Neural progenitor cell (in vitro differentiated cells): Measurements from ENCODE around the gene EFTUD2. TPM values are rescaled to one million over a fixed set of nuclear protein-coding genes. Genes with fewer than 3 reads are reported as not detected.

Source experiments
- DNase-seq: peaks from one replicate; pipeline ENCODE4 v3.0.0-alpha.2; 2016; ENCODE audit warnings: low spot score
- H2AFZ ChIP-seq: fragments of 200-600 bp; sonication (generic); replicated peaks from 2 replicates; pipeline ENCODE4 v1.6.1; 2016; ENCODE audit warnings: antibody characterized with exemption
- H3F3A ChIP-seq: fragments of 200-600 bp; sonication (generic); 2 replicates; pipeline ENCODE4 v1.6.1; 2016; ENCODE audit warnings: antibody characterized with exemption, low read depth
- H3K27ac ChIP-seq: fragments of 200-600 bp; sonication (generic); 2 replicates; pipeline ENCODE4 v1.5.1; 2016; ENCODE audit warnings: mild to moderate bottlenecking
- H3K27me3 ChIP-seq: fragments of 200-600 bp; sonication (generic); 2 replicates; pipeline ENCODE4 v1.6.1; 2016; ENCODE audit warnings: mild to moderate bottlenecking, moderate library complexity
- H3K36me3 ChIP-seq: fragments of 200-600 bp; sonication (generic); 2 replicates; pipeline ENCODE4 v1.5.1; 2016
- H3K4me1 ChIP-seq: fragments of 200-600 bp; sonication (generic); 2 replicates; pipeline ENCODE4 v1.6.1; 2016; ENCODE audit warnings: mixed run types
- H3K4me2 ChIP-seq: fragments of 200-600 bp; sonication (generic); 2 replicates; pipeline ENCODE4 v1.6.1; 2016
- H3K4me3 ChIP-seq: fragments of 200-600 bp; sonication (generic); 2 replicates; pipeline ENCODE4 v1.5.1; 2016
- H3K79me2 ChIP-seq: fragments of 200-600 bp; sonication (generic); 2 replicates; pipeline ENCODE4 v1.6.1; 2016; ENCODE audit warnings: low read depth
- H3K9ac ChIP-seq: fragments of 200-600 bp; sonication (generic); 2 replicates; pipeline ENCODE4 v1.6.1; 2016
- H3K9me3 ChIP-seq: fragments of 200-600 bp; sonication (generic); 2 replicates; pipeline ENCODE4 v1.5.1; 2016; ENCODE audit warnings: low read depth
- H4K20me1 ChIP-seq: fragments of 200-600 bp; sonication (generic); 2 replicates; pipeline ENCODE4 v1.6.1; 2016; ENCODE audit warnings: low read depth
- H3K27ac Mint-ChIP-seq: 3 replicates; pipeline ENCODE4 v1.8.0; 2021; ENCODE audit warnings: mixed read lengths
- H3K27me3 Mint-ChIP-seq: 2 replicates; pipeline ENCODE4 v1.8.0; 2022; ENCODE audit warnings: low read depth, mild to moderate bottlenecking, inconsistent platforms, moderate library complexity, mixed read lengths; ENCODE audit not compliant: insufficient read depth
- H3K36me3 Mint-ChIP-seq: 3 replicates; pipeline ENCODE4 v1.8.0; 2021; ENCODE audit warnings: mixed read lengths
- H3K4me1 Mint-ChIP-seq: 3 replicates; pipeline ENCODE4 v1.8.0; 2021; ENCODE audit warnings: mixed read lengths
- H3K4me3 Mint-ChIP-seq: 3 replicates; pipeline ENCODE4 v1.8.0; 2021; ENCODE audit warnings: mild to moderate bottlenecking, moderate library complexity, mixed read lengths
- H3K9me3 Mint-ChIP-seq: 3 replicates; pipeline ENCODE4 v1.8.0; 2020; ENCODE audit warnings: mixed read lengths
- CTCF ChIP-seq: fragments of 200-600 bp; sonication (generic); IDR thresholded peaks from 2 replicates; pipeline ENCODE4 v1.5.1; 2017; ENCODE audit warnings: antibody characterized with exemption, mild to moderate bottlenecking
- EZH2 ChIP-seq: fragments of 200-600 bp; sonication (generic); IDR thresholded peaks from 2 replicates; pipeline ENCODE4 v1.6.1; 2017; ENCODE audit warnings: antibody characterized with exemption, mild to moderate bottlenecking, moderate library complexity
- EZH2phosphoT487 ChIP-seq: fragments of 200-600 bp; sonication (generic); IDR thresholded peaks from 2 replicates; pipeline ENCODE4 v1.6.1; 2017; ENCODE audit warnings: antibody characterized with exemption
- total RNA-seq: library from RNA; depleted of rRNA; stranded (reverse); fragments of >200 nt; gene quantifications from 2 replicates; pipeline ENCODE4 v1.2.3, GENCODE V29; 2015; ENCODE audit warnings: low replicate concordance

Gene EFTUD2
- total RNA-seq, 1 donor from 2014 or later, result 185 TPM

- H3K36me3 Mint-ChIP-seq, result peaks cover 24% of the 10 kb centered on the region
- H3K27ac Mint-ChIP-seq, result no peak overlapping the region
- no peak overlapping the region for H3K27ac ChIP-seq
Observed at GRCh38 chr17:44867841-44868240, 31.4 kb downstream of the EFTUD2 start.

DNA sequence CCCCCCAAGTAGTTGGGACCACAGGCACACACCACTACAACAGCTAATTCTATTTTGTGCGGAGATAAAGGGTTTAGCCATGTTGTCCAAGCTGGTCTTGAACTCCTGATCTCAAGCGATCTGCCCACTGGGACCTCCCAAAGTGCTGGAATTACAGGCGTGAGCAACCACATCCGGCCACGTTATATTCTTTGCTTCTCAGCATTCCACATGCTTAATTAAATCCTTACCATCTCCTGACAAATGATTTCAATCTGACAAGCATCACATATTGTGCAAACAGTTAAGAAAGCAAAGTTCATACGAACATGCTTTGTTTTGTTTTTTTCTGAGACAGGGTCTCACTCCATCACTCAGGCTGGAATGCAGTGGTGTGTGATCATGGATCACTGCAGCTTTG is 33.3 kb downstream of the EFTUD2 start:
- Histone ChIP-seq H2AFZ (no peak overlapping the region), H3K4me3 (no peak overlapping the region), H3K4me2 (no peak overlapping the region), H3K79me2 (no peaks in the 10 kb centered on the region), H3F3A (peaks cover 9% of the 10 kb centered on the region), H3K36me3 (peaks cover 9% of the 10 kb centered on the region), H3K9me3 (no peaks in the 10 kb centered on the region), H3K4me1 (no peaks in the 10 kb centered on the region), H3K27me3 (no peaks in the 10 kb centered on the region), H3K27ac (peak overlapping the region; percentile 22), H3K9ac (no peak overlapping the region), H4K20me1 (no peaks in the 10 kb centered on the region)
- H3K4me1 Mint-ChIP-seq, result no peaks in the 10 kb centered on the region
- H3K27ac Mint-ChIP-seq, result no peak overlapping the region
- H3K36me3 Mint-ChIP-seq, result peaks cover 24% of the 10 kb centered on the region
- DNase-seq, result no peak
- no peak overlapping the region for H3K4me3 Mint-ChIP-seq
- no peak for TF ChIP-seq CTCF
- TF ChIP-seq EZH2phosphoT487, result no peak
- TF ChIP-seq EZH2, result no peak
- no peaks in the 10 kb centered on the region for H3K9me3 Mint-ChIP-seq
- H3K27me3 Mint-ChIP-seq, result no peaks in the 10 kb centered on the region

More at GRCh38 chr17:44867841-44868240, 31.4 kb downstream of the EFTUD2 start:
- H3K4me3 Mint-ChIP-seq, result no peak overlapping the region
- H3K4me1 Mint-ChIP-seq, result no peaks in the 10 kb centered on the region
- H3K9me3 Mint-ChIP-seq, result no peaks in the 10 kb centered on the region
- no peak overlapping the region for H3K9ac ChIP-seq
- TF ChIP-seq EZH2phosphoT487, result no peak
- TF ChIP-seq EZH2, result no peak
- TF ChIP-seq CTCF, result no peak
- no peaks in the 10 kb centered on the region for H3K79me2 ChIP-seq
- H3F3A ChIP-seq, result peaks cover 9% of the 10 kb centered on the region
- no peak for DNase-seq
- no peaks in the 10 kb centered on the region for H3K4me1 ChIP-seq
- peaks cover 9% of the 10 kb centered on the region for H3K36me3 ChIP-seq
- H4K20me1 ChIP-seq, result no peaks in the 10 kb centered on the region
- no peaks in the 10 kb centered on the region for H3K9me3 ChIP-seq
- H3K27me3 Mint-ChIP-seq, result no peaks in the 10 kb centered on the region
- no peak overlapping the region for H2AFZ ChIP-seq
- H3K4me2 ChIP-seq, result no peak overlapping the region
- H3K27me3 ChIP-seq, result no peaks in the 10 kb centered on the region
- no peak overlapping the region for H3K4me3 ChIP-seq

- no peaks in the 10 kb centered on the region for H3K27me3 Mint-ChIP-seq
- peaks cover 24% of the 10 kb centered on the region for H3K36me3 Mint-ChIP-seq
- H3K4me1 ChIP-seq, result no peaks in the 10 kb centered on the region
- H3K36me3 ChIP-seq, result peaks cover 9% of the 10 kb centered on the region
- H3K4me3 Mint-ChIP-seq, result no peak overlapping the region
- no peak overlapping the region for H3K4me2 ChIP-seq
- no peak overlapping the region for H2AFZ ChIP-seq
- no peak overlapping the region for H3K27ac Mint-ChIP-seq
- no peak overlapping the region for H3K27ac ChIP-seq
- no peaks in the 10 kb centered on the region for H3K79me2 ChIP-seq
- no peaks in the 10 kb centered on the region for H3K4me1 Mint-ChIP-seq
- no peaks in the 10 kb centered on the region for H4K20me1 ChIP-seq
- no peak overlapping the region for H3K4me3 ChIP-seq
- H3K9me3 ChIP-seq, result no peaks in the 10 kb centered on the region
- TF ChIP-seq EZH2phosphoT487 (no peak), EZH2 (no peak), CTCF (peak; percentile 91)
- no peak overlapping the region for H3K9ac ChIP-seq
- peaks cover 9% of the 10 kb centered on the region for H3F3A ChIP-seq
- peak; percentile 87 for DNase-seq
- no peaks in the 10 kb centered on the region for H3K9me3 Mint-ChIP-seq
- no peaks in the 10 kb centered on the region for H3K27me3 ChIP-seq
Observed at GRCh38 chr17:44865231-44865660, 34.0 kb downstream of the EFTUD2 start.
